Measurements from ENCODE around the gene ANKAR.

ANKAR gene, protein sequence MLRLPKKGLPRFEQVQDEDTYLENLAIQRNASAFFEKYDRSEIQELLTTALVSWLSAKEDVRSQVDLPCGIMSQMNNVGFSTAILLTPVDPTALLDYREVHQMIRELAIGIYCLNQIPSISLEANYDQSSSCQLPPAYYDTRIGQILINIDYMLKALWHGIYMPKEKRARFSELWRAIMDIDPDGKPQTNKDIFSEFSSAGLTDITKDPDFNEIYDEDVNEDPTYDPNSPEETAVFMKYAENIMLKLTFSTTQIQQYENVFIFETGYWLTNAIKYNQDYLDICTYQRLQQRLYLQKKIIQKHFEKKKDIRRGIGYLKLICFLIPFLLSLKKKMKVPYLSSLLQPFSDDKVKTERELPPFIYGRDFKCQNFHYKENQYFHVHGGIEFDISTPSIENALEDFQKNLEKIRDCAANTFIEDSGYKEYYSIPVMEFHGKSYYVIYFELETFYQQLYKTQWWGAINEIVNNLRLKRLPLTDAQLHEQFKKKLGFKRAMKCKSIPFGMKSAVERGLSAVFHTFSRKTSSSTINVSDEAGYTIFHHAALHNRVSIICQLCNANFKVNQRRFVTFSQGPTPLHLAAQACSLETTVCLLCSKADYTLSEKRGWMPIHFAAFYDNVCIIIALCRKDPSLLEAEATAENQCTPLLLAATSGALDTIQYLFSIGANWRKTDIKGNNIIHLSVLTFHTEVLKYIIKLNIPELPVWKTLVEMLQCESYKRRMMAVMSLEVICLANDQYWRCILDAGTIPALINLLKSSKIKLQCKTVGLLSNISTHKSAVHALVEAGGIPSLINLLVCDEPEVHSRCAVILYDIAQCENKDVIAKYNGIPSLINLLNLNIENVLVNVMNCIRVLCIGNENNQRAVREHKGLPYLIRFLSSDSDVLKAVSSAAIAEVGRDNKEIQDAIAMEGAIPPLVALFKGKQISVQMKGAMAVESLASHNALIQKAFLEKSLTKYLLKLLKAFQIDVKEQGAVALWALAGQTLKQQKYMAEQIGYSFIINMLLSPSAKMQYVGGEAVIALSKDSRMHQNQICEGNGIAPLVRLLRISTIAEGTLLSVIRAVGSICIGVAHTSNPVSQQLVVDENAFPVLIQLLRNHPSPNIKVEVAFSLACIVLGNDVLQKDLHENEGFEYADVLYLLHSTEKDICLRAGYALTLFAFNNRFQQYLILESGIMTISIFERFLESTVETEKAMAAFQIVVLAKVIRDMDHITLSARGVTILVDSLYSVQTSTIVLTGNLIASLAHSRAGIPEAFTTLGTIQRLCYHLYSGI (N-terminal part only)

DNA sequence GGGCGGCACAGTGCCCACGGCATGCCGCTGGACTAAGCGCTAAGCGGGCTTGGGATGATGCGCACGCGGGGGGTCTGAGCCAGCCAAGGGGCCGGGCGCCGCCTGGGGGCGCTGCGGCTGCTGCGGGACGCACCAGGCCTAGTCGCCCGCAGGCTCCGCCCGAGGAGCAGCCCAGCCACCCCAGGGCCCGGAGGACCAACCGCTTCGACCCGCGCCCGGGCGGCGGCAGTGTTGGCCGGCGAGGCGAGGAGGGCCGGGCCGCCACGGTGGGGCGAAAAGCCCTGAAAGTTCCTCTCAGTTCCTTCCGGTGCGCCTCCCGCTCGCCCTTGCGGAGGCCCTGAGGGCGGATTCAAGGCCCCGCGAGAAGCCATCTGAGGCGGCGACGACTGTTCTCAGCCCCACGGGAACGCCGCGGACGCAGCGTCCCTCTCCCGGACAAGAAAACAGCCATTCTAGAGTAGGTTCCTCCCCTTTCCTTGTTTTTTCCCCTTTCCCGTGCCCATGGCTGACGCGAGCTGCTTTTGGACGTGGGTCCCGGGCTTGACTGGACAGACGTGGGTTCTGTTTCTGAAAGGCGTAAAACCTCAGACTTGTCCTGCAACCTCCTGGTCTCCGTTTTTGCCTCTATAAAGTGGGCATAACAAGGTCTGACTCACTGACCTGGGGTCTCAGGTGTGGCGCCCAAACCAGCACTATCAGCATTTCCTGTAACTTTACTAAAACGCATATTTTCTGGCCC, at the start of gene ANKAR:
ANKAR (plus strand) TSS at position 297 of the 739 bp plus-strand sequence. CDS start 1,821 bp downstream, outside the sequence.
- H3K4me3 ChIP-seq (ENCODE audit: low read length) = peak within 1 kb of the TSS; percentile 83
- TF ChIP-seq, protein P1, sequence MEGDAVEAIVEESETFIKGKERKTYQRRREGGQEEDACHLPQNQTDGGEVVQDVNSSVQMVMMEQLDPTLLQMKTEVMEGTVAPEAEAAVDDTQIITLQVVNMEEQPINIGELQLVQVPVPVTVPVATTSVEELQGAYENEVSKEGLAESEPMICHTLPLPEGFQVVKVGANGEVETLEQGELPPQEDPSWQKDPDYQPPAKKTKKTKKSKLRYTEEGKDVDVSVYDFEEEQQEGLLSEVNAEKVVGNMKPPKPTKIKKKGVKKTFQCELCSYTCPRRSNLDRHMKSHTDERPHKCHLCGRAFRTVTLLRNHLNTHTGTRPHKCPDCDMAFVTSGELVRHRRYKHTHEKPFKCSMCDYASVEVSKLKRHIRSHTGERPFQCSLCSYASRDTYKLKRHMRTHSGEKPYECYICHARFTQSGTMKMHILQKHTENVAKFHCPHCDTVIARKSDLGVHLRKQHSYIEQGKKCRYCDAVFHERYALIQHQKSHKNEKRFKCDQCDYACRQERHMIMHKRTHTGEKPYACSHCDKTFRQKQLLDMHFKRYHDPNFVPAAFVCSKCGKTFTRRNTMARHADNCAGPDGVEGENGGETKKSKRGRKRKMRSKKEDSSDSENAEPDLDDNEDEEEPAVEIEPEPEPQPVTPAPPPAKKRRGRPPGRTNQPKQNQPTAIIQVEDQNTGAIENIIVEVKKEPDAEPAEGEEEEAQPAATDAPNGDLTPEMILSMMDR (IDR thresholded peaks at IDR 0.05; ENCODE audit: insufficient read depth, low read depth, low read length, missing control alignments) = peak; percentile 32
- peak; percentile 78 for DNase-seq (ENCODE audit: low read depth)

DNA sequence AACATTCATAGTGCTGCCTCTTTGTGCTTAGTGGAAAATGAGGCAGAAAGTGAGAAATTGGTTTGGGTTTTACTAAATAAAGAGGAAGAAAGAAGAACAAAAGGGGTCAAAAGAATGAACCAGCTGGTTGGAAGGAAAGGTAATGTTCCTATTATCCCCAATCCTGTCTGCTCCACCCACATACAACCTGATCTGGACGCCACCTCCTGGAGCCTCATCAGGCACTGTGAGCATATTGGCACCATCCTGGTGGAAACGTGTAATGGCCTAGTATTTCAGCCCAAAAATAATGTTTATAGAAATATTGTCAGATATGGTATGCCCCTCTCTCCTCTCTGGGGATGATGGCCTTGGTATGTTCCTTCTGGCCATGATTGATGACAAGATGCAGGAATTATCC, 48.8 kb upstream of the ANKAR start:
- DNase-seq (ENCODE audit: low read depth) = no peak
- TF ChIP-seq, protein P1 (IDR thresholded peaks at IDR 0.05; ENCODE audit: insufficient read depth, low read depth, low read length, missing control alignments) = no peak
- H3K4me3 ChIP-seq (ENCODE audit: low read length) = no peak overlapping the region

DNA sequence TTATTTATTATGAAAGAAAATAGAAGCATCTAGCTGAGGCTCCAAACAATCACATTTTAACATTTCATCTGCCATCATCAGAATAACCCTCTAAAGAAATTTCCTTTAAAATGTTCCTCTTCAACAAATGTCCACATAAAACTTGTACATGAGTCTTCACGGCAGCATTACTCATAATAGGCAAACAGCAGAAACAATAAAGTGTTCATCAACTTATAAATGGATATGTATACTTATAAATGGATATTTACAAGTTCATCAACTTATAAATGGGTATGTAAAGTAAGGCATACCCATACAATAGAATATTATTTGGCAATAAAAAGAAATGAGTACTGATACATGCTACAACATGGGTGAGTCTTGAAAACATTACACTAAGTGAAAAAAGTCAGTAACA, 46.7 kb upstream of the ANKAR start:
- DNase-seq (ENCODE audit: low read depth) = no peak
- H3K4me3 ChIP-seq (ENCODE audit: low read length) = no peak overlapping the region
- TF ChIP-seq, protein P1 (IDR thresholded peaks at IDR 0.05; ENCODE audit: insufficient read depth, low read depth, low read length, missing control alignments) = no peak

DNA sequence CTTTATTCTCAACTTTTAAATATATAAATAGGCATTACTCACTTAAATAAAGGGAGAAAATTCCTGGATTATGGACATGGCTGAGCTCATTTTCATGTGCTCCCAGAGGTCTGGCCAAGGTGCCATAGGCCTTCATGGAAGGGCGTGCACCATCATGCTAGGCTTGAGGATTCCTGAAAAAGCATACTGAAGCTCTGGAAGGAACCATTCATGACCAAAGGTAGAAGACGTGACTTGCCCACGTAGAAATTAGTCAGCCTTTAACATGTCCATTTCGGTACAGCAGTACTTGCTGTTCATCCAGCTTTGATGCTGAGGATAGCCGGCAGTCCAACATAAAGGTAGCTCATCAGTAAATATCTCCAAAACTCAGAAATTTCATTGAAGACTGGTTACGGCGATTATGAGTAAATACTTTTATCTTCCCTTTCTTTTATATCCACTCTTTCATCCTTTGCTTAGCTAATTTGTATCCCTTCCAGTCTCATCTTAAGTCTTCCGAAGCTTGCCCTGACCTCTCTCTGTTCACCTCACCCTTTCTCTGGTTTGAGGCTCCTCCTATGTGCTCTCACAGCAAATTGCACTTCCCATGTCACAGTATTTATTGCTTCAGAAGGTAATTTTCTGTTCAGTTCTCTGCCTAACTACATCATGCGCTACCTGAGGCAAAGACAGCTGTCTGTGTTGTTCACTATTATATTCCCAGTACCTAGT, 45.5 kb upstream of the ANKAR start:
- peak; percentile 64 for DNase-seq (ENCODE audit: low read depth)
- TF ChIP-seq, protein P1 (IDR thresholded peaks at IDR 0.05; ENCODE audit: insufficient read depth, low read depth, low read length, missing control alignments) = peak; percentile 20
- H3K4me3 ChIP-seq (ENCODE audit: low read length) = no peak overlapping the region

DNA sequence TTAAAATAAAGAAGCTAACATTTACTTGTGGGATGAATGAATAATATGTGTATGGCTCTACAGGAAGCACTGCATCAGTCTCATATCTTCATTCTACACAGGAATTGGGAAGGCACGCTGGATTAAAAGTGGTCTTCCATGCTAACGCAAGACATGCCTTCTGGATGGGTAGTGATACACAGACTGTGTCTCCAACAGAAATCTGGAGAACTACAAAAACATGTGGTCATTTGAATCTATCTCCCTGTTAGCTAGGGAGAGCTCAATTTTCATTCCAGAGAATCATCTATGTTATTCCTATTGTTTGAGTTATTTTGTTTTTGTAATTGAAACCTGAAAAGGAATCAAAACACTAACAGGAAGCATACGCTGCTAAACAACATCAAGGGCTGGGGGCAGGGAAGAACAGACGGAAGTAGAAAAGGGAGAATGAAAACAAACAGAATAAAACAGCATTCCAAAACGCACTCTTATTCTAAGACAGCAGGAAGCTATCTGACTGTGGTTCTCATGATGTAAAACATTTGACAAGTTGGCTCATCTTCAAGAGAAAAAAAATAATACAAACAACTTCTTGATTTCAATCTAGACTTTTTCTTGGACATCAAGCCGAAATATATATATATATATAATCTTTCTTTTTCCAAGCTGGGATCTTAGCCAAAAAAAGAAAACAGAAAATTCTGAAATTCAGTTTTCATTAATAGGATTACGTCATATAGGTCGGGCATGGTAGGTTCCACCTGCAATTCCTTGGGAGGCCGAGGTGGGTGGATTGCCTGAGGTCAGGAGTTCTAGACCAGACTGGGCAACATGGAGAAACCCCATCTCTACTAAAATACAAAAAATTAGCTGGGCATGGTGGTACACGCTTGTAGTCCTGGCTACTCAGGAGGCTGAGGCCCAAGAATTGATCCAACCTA, 44.7 kb upstream of the ANKAR start:
- no peak overlapping the region for H3K4me3 ChIP-seq (ENCODE audit: low read length)
- TF ChIP-seq, protein P1 (IDR thresholded peaks at IDR 0.05; ENCODE audit: insufficient read depth, low read depth, low read length, missing control alignments) = no peak
- DNase-seq (ENCODE audit: low read depth) = no peak

Data from epithelial cell of esophagus (primary cell).